H1 (cell line): Measurements from ENCODE around the gene MROH8. TPM values are rescaled to one million over a fixed set of nuclear protein-coding genes. Genes with fewer than 3 reads are reported as not detected.

ENCODE experiments used
- CTCF ChIA-PET: fragments of 300-600 bp; sonication (Branson Sonifier 250); formaldehyde crosslinking; loops from one replicate; lab custom pipeline; 2021; ENCODE audit not compliant: partially characterized antibody; lab: Charles Lee
- POLR2A ChIA-PET: fragments of 300-600 bp; sonication (Branson Sonifier 250); formaldehyde crosslinking; loops from one replicate; lab custom pipeline; 2021; ENCODE audit warnings: inconsistent platforms; ENCODE audit not compliant: partially characterized antibody; lab: Charles Lee
- DNase-seq, 2 experiments: peaks; one replicate each; pipeline versions ENCODE4 v3.0.0 to v3.0.0-alpha.2; 2010 to 2022; ENCODE audit warnings: low spot score in 2 of 2, low read depth in 1 of 2, mixed read lengths in 1 of 2
- FAIRE-seq: peaks from 2 replicates; lab custom pipeline; 2011; peaks lifted over from hg19 to GRCh38; lab: Jason Lieb, UNC
- H2AFZ ChIP-seq: 2 replicates; pipeline ENCODE4 v1.8.1; 2012; ENCODE audit warnings: low read length, inconsistent platforms
- H2AK5ac ChIP-seq: 2 replicates; pipeline ENCODE4 v1.6.1; 2013; ENCODE audit warnings: low read depth, low read length
- H2BK120ac ChIP-seq: replicated peaks from 2 replicates; pipeline ENCODE3; 2013; ENCODE audit warnings: low read depth, low read length, inconsistent platforms
- H2BK12ac ChIP-seq: 2 replicates; pipeline ENCODE4 v1.6.1; 2013; ENCODE audit warnings: low read depth, low read length
- H2BK15ac ChIP-seq: 2 replicates; pipeline ENCODE4 v1.6.1; 2013; ENCODE audit warnings: low read length
- H2BK20ac ChIP-seq: 2 replicates; pipeline ENCODE4 v1.6.1; 2013; ENCODE audit warnings: low read length
- H2BK5ac ChIP-seq: 2 replicates; pipeline ENCODE4 v1.6.1; 2013; ENCODE audit warnings: low read depth, low read length
- H3K14ac ChIP-seq: 2 replicates; pipeline ENCODE4 v1.6.1; 2013; ENCODE audit warnings: inconsistent platforms; ENCODE audit not compliant: insufficient read length
- H3K18ac ChIP-seq: 2 replicates; pipeline ENCODE4 v1.6.1; 2013; ENCODE audit warnings: low read length; ENCODE audit errors: extremely low read depth
- H3K23ac ChIP-seq: 2 replicates; pipeline ENCODE4 v1.6.1; 2013; ENCODE audit warnings: inconsistent platforms; ENCODE audit not compliant: insufficient read length
- H3K23me2 ChIP-seq: 2 replicates; pipeline ENCODE4 v1.6.1; 2013; ENCODE audit warnings: low read depth, low read length
- H3K27ac ChIP-seq: 2 replicates; pipeline ENCODE4 v1.6.1; 2011; ENCODE audit warnings: low read depth, low read length, inconsistent platforms
- H3K27me3 ChIP-seq, 4 experiments: replicated peaks in 1 of 4; 1 replicate in 1 of 4; 2 replicates in 3 of 4; pipeline versions ENCODE4 v1.6.1 to v1.8.1; 2011 to 2013; ENCODE audit warnings: low read length in 3 of 4, mild to moderate bottlenecking in 3 of 4, inconsistent platforms in 2 of 4, mixed read lengths in 2 of 4, moderate library complexity in 1 of 4; ENCODE audit not compliant: control insufficient read depth in 3 of 4, insufficient read depth in 3 of 4; ENCODE audit errors: extremely low read depth in 1 of 4
- H3K36me3 ChIP-seq, 4 experiments: 2 replicates each; pipeline versions ENCODE4 v1.6.1 to v1.8.1; 2011 to 2013; ENCODE audit warnings: mild to moderate bottlenecking in 4 of 4, low read length in 3 of 4, moderate library complexity in 2 of 4, control low read depth in 1 of 4, inconsistent platforms in 1 of 4; ENCODE audit not compliant: insufficient read depth in 4 of 4, control insufficient read depth in 2 of 4
- H3K4ac ChIP-seq: replicated peaks from 2 replicates; pipeline ENCODE3; 2013; ENCODE audit warnings: low read length, low read depth, mixed read lengths, inconsistent platforms; ENCODE audit not compliant: insufficient read length
- H3K4me1 ChIP-seq, 4 experiments: replicated peaks in 1 of 4; 1 replicate in 1 of 4; 2 replicates in 3 of 4; pipeline versions ENCODE4 v1.6.1 to v1.8.1; 2011 to 2013; ENCODE audit warnings: low read length in 3 of 4, inconsistent platforms in 2 of 4, mixed read lengths in 1 of 4; ENCODE audit not compliant: insufficient read depth in 4 of 4, control insufficient read depth in 3 of 4
- H3K4me2 ChIP-seq, 2 experiments: 2 replicates each; pipeline versions ENCODE4 v1.6.1 to v1.8.1; 2011 to 2013; ENCODE audit warnings: low read depth in 2 of 2, low read length in 2 of 2, control low read depth in 1 of 2, inconsistent platforms in 1 of 2, mild to moderate bottlenecking in 1 of 2; ENCODE audit not compliant: insufficient read depth in 1 of 2
- H3K4me3 ChIP-seq, 4 experiments: fragments of 200-600, 300-600 bp in 1 of 4; sonication (generic), shearing (Covaris generic), sonication (Bioruptor Twin) in 1 of 4; 2 replicates each; pipeline versions ENCODE4 v1.5.1 to v1.8.1; 2011 to 2016; ENCODE audit warnings: low read length in 4 of 4, low read depth in 3 of 4, control low read depth in 2 of 4, inconsistent platforms in 2 of 4, mild to moderate bottlenecking in 2 of 4, mixed read lengths in 1 of 4, moderate library complexity in 1 of 4; ENCODE audit not compliant: insufficient read depth in 2 of 4; ENCODE audit errors: extremely low read depth in 1 of 4
- H3K56ac ChIP-seq: replicated peaks from 2 replicates; pipeline ENCODE3; 2013; ENCODE audit warnings: low read depth, mild to moderate bottlenecking, mixed read lengths, low read length, inconsistent platforms; ENCODE audit not compliant: insufficient read length
- H3K79me1 ChIP-seq: 2 replicates; pipeline ENCODE4 v1.6.1; 2013; ENCODE audit warnings: low read depth, low read length, control low read depth
- H3K79me2 ChIP-seq, 2 experiments: 2 replicates each; pipeline versions ENCODE4 v1.6.1 to v1.8.1; 2012 to 2013; ENCODE audit warnings: low read length in 2 of 2, mild to moderate bottlenecking in 2 of 2, inconsistent platforms in 1 of 2; ENCODE audit not compliant: insufficient read depth in 2 of 2, control insufficient read depth in 1 of 2
- H3K9ac ChIP-seq, 4 experiments: replicated peaks in 1 of 4; 1 replicate in 1 of 4; 2 replicates in 3 of 4; pipeline versions ENCODE4 v1.6.1 to v1.8.1; 2011 to 2013; ENCODE audit warnings: low read depth in 3 of 4, low read length in 3 of 4, control low read depth in 2 of 4, mild to moderate bottlenecking in 2 of 4, moderate library complexity in 2 of 4, inconsistent platforms in 1 of 4; ENCODE audit errors: extremely low read depth in 1 of 4
- H3K9me3 ChIP-seq, 2 experiments: 2 replicates each; pipeline versions ENCODE4 v1.6.1 to v1.8.1; 2012 to 2013; ENCODE audit warnings: mild to moderate bottlenecking in 2 of 2, moderate library complexity in 2 of 2, control low read depth in 1 of 2, inconsistent platforms in 1 of 2, low read depth in 1 of 2, low read length in 1 of 2, mixed read lengths in 1 of 2; ENCODE audit not compliant: insufficient read depth in 2 of 2
- H4K20me1 ChIP-seq, 2 experiments: replicated peaks in 1 of 2; 2 replicates each; pipeline versions ENCODE3 to v1.8.1; 2011 to 2013; ENCODE audit warnings: inconsistent platforms in 2 of 2, low read length in 2 of 2, mild to moderate bottlenecking in 1 of 2; ENCODE audit not compliant: insufficient read depth in 2 of 2, control insufficient read depth in 1 of 2
- H4K5ac ChIP-seq: 2 replicates; pipeline ENCODE4 v1.6.1; 2013; ENCODE audit warnings: low read length, low read depth, mixed read lengths, inconsistent platforms; ENCODE audit not compliant: insufficient read length
- H4K8ac ChIP-seq: 2 replicates; pipeline ENCODE4 v1.8.0; 2013; ENCODE audit warnings: mild to moderate bottlenecking, moderate library complexity, low read length, inconsistent platforms; ENCODE audit not compliant: insufficient read depth; ENCODE audit errors: extremely low read depth
- H4K91ac ChIP-seq: replicated peaks from 2 replicates; pipeline ENCODE3; 2013; ENCODE audit warnings: low read length, mixed read lengths, inconsistent platforms; ENCODE audit not compliant: insufficient read length
- ASH2L ChIP-seq: fragments of 200-600, 300-600 bp; sonication (generic); IDR thresholded peaks from one replicate; pipeline ENCODE4 v1.7.1; 2017; ENCODE audit warnings: low read length
- BCL11A ChIP-seq, 2 experiments: IDR thresholded peaks; one replicate each; pipeline ENCODE4 v1.6.1; 2011; ENCODE audit warnings: low read depth in 2 of 2, low read length in 2 of 2, mild to moderate bottlenecking in 2 of 2
- CBX8 ChIP-seq: fragments of 300-800, 300-1000 bp; sonication (generic); IDR thresholded peaks from 2 replicates; pipeline ENCODE4 v1.7.1; 2016; ENCODE audit warnings: low read depth, low read length, borderline replicate concordance
- CHD1 ChIP-seq: IDR thresholded peaks from 2 replicates; pipeline ENCODE4 v1.6.1; 2012; ENCODE audit warnings: low read depth, low read length, improper control_type of control experiment
- CREB1 ChIP-seq: IDR thresholded peaks from 2 replicates; pipeline ENCODE4 v1.6.1; 2012; ENCODE audit warnings: inconsistent platforms
- EP300 ChIP-seq, 2 experiments: IDR thresholded peaks; 1 replicate in 1 of 2; 2 replicates in 1 of 2; pipeline ENCODE4 v1.6.1; 2011 to 2012; ENCODE audit warnings: low read depth in 2 of 2, low read length in 2 of 2, mild to moderate bottlenecking in 2 of 2, borderline replicate concordance in 1 of 2, inconsistent platforms in 1 of 2, moderate library complexity in 1 of 2
- GABPA ChIP-seq: IDR thresholded peaks from 2 replicates; pipeline ENCODE4 v1.6.1; 2011; ENCODE audit warnings: mild to moderate bottlenecking, low read length, moderate library complexity, borderline replicate concordance; ENCODE audit not compliant: insufficient read depth
- KDM1A ChIP-seq: fragments of 200-600, 300-600 bp; sonication (generic); IDR thresholded peaks from 2 replicates; pipeline ENCODE4 v1.7.1; 2016; ENCODE audit warnings: mild to moderate bottlenecking, low read length, borderline replicate concordance
- KDM5A ChIP-seq: fragments of 200-600 bp; IDR thresholded peaks from 2 replicates; pipeline ENCODE4 v1.7.1; 2012; ENCODE audit warnings: mild to moderate bottlenecking, low read length, inconsistent platforms, mixed read lengths
- MAFK ChIP-seq: IDR thresholded peaks from 2 replicates; pipeline ENCODE4 v1.6.1; 2012; ENCODE audit warnings: low read depth, mild to moderate bottlenecking, improper control_type of control experiment, low read length
- POLR2A ChIP-seq, 2 experiments: IDR thresholded peaks; 1 replicate in 1 of 2; 2 replicates in 1 of 2; pipeline ENCODE4 v1.6.1; 2011; ENCODE audit warnings: low read depth in 2 of 2, low read length in 2 of 2, mild to moderate bottlenecking in 2 of 2; ENCODE audit errors: control extremely low read depth in 1 of 2
- SRF ChIP-seq: IDR thresholded peaks from 2 replicates; pipeline ENCODE4 v1.6.1; 2011; ENCODE audit warnings: mild to moderate bottlenecking, low read depth, low read length, moderate library complexity
- TAF7 ChIP-seq: optimal IDR thresholded peaks from 2 replicates; pipeline ENCODE3; 2011; ENCODE audit warnings: low read depth, mild to moderate bottlenecking, inconsistent platforms, low read length, moderate library complexity, borderline replicate concordance
- USF2 ChIP-seq: IDR thresholded peaks from 2 replicates; pipeline ENCODE4 v1.6.1; 2011; ENCODE audit warnings: low read length, improper control_type of control experiment
- WGBS, 2 experiments: shearing (Covaris generic) in 1 of 2; methylation state at CpG; one replicate each; pipeline versions ENCODE4 v1.1.6 to v1.1.7; 2013 to 2015; ENCODE audit warnings: low lambda C conversion rate in 2 of 2, mixed read lengths in 2 of 2, inconsistent platforms in 1 of 2, low coverage in 1 of 2, missing lambda C conversion rate in 1 of 2; ENCODE audit not compliant: insufficient replicate concordance in 2 of 2, insufficient coverage in 1 of 2, insufficient read length in 1 of 2; ENCODE audit errors: extremely low coverage in 1 of 2, missing lambda C conversion rate in 1 of 2; 5-methylcytosine and 5-hydroxymethylcytosine counted together
- polyA plus RNA-seq, 7 experiments: library from polyadenylated mRNA; depleted of rRNA in 3 of 7; stranded (reverse) in 5 of 7; unstranded in 2 of 7; fragments of >200 nt in 5 of 7; fragments of 200-250 nt in 2 of 7; gene quantifications; 1 replicate in 5 of 7; 2 replicates in 1 of 7; 4 replicates in 1 of 7; pipeline versions ENCODE4 v1.2.1 to v1.2.3, GENCODE V29; 2011 to 2013; ENCODE audit warnings: missing spikeins in 2 of 7, mixed read lengths in 2 of 7
- total RNA-seq: library from RNA; stranded (reverse); fragmentation: NEBNext Ultra II Directional; extraction: Animal tissue kit (Norgen Biotek cat#: 25700); gene quantifications from 2 replicates; pipeline ENCODE4 v1.2.1, GENCODE V29; 2021

Gene MROH8
- total and polyA plus RNA-seq, 2 of the 8 experiments (the other 6 are each of a cell fraction or from before 2014, with no cell fraction given): 0.50 to 0.86 TPM

GRCh38 chr20:37090407-37090806, 88.9 kb downstream of the MROH8 start:
- Histone ChIP-seq H3K27me3 (no peaks in the 10 kb centered on the region), H3K14ac (no peak overlapping the region), H3K36me3 (peaks cover 0 to 27% (median 1%) of the 10 kb centered on the region in 4 experiments; a peak in 3 of 8 replicates), H3K23ac (no peak overlapping the region), H4K5ac (no peak overlapping the region), H3K79me2 (peaks cover 0 to 34% of the 10 kb centered on the region in 2 experiments; a peak in 2 of 4 replicates), H2AK5ac (no peak overlapping the region), H3K56ac (no peak overlapping the region), H3K4me2 (no peak overlapping the region), H4K91ac (no peak overlapping the region), H3K23me2 (peaks cover 3% of the 10 kb centered on the region), H2BK12ac (no peak overlapping the region), H2BK20ac (no peak overlapping the region), H2BK15ac (no peak overlapping the region), H3K4me3 (no peak overlapping the region), H2AFZ (no peak overlapping the region), H2BK5ac (no peak overlapping the region), H3K4me1 (peaks cover 0 to 5% (median 2%) of the 10 kb centered on the region in 4 experiments; a peak in 3 of 7 replicates), H3K79me1 (0 out of 2 replicates have a peak, but pooled peaks cover 5% of the 10 kb centered on the region), H3K9ac (no peak overlapping the region), H2BK120ac (no peak overlapping the region), H3K18ac (no peak overlapping the region), H3K27ac (no peak overlapping the region), H4K8ac (no peak overlapping the region), H3K9me3 (no peaks in the 10 kb centered on the region), H3K4ac (no peak overlapping the region), H4K20me1 (no peaks in the 10 kb centered on the region)
- ChIA-PET POLR2A (interaction anchor here (1.5 kb wide), 1 partner anchor 12 kb away, joined by 4 read pairs; no protein-coding TSS in a partner anchor), CTCF (no interaction called here)
- 83% methylated on average over 2 of the region's 2 CpGs; no CpG with 5 or more reads in 1 of the 2 experiments for WGBS, 2 experiments
- DNase-seq (no peak), FAIRE-seq (no peak)
- no peak for TF ChIP-seq KDM5A
- TF ChIP-seq CREB1: no peak
- no peak for TF ChIP-seq EP300 (IDR thresholded peaks at IDR 0.05; ENCODE audit: borderline replicate concordance in 1 of 2, low read depth in 2 of 2, low read length in 2 of 2)
- TF ChIP-seq BCL11A (IDR thresholded peaks at IDR 0.05; ENCODE audit: low read depth in 2 of 2, low read length in 2 of 2): no peak
- TF ChIP-seq ASH2L: no peak
- no peak for TF ChIP-seq SRF
- TF ChIP-seq POLR2A (IDR thresholded peaks at IDR 0.05; ENCODE audit: control extremely low read depth in 1 of 2, low read depth in 2 of 2, low read length in 2 of 2): no peak
- TF ChIP-seq USF2: no peak
- TF ChIP-seq GABPA: no peak
- TF ChIP-seq CBX8: no peak
- no peak for TF ChIP-seq KDM1A
- TF ChIP-seq TAF7: no peak
- TF ChIP-seq MAFK: no peak
- TF ChIP-seq CHD1: no peak
